GM19351 (cell line): ENCODE data around the gene TULP3.

ENCODE experiments used
- ATAC-seq: cut with Tn5 transposase; IDR thresholded peaks from one replicate; pipeline ENCODE4 v1.9.1; 2021; ENCODE audit warnings: mild to moderate bottlenecking, moderate library complexity; ENCODE audit not compliant: unreplicated experiment

TULP3 gene

DNA sequence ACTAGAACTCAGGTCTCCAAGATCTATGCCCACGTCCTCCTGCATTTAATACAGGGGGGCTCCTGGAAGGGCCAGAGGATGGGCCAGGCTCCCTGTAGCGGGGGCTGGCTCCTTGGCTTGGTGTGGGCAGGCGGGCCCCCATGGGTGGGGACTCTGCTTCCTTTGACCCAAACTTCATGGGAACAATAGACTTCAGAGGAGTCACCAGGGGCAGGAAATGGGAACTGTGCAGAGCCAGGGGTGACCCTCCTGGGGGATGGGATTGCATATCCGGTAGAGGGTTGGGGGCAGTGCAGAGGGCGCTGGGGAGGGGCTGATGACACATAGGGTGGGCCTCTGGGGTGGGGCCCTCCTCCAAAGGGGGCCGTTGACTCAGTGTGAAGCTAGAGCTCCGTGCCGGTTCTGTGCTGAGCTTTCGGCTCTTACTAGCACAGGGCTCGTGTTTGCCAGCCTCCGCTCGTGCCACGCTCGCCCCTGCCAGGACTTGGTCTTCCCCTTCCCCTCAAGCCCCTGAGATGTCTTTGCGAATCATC is 73.1 kb downstream of the TULP3 start:
- no peak for ATAC-seq

DNA sequence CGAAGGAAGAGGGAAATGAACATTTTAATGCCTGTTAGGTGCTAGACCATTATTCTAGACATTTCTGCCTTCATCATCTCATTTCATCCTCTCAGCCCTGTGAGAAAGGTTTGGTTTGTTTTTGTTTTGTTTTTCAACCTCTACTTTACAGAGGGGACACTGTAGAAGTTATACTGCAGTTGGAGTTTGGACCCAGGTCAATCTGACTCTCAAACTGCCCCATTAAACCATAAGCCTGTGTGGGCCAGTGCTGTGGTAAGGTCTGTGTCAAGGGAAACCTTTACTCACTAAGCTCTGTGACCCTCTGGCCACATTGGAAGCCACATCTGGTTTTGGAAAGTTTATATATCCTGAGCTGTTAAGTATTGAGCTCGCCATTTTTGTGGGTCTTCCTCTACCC is 77.0 kb downstream of the TULP3 start:
- no peak for ATAC-seq

DNA sequence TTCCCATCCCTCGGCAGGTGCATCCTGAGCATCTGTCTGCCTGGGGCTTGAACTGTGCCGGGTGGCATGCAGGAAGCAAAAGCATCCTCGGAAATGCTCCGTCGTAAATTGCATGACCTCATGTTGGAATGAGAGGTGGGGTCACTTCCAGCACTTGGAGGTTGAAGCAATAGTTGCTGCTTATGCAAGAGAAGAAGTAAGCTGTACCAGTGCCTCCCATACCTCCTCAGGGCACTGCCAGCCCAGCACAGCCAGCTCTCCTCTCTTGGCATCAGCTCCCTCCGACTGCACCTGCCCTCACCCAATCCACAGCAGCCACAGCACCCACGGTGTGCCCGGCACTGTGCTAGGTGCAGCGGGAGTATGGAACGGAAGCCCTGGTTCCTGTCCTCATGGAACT is 80.1 kb downstream of the TULP3 start:
- ATAC-seq = no peak

DNA sequence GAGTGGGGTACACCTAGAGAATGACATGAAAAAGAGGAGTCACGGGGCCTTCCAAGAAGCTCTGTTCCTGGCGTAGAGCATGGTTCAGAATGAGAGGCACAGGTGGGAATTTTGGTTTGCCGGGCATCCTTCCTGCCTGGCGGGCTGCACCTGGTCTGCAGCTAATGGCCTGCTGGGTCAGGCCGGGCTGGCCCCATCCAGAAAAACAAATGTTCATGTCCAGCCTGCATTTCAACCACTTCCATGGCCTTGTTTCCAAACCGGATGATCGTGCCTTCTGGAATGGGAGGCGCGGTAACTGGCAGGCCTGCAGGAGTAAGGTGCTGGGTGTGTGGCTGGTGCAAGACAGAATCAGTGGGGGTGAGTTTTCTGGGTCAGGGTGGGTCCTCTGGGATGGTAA is 82.9 kb downstream of the TULP3 start:
- no peak for ATAC-seq

DNA sequence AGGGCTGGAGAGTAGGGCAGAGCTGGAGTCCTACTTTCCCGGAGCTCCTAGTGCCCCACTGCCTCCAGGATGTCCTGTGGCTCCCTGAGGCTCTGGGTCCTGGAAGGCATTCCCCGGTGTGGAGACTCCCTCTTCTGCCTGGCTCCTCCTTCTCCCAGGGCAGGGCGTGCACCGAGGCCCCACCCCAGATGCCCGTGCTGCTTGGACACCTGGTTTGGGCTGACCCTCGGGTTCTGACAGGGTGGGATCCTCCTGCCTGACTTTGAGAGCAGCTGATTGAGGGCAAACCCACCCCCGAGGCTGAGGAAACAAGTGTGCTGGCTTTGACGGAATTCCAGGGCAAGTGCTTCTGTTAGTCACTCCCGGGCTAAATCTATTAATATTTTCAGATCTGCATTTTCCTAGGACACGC is 83.9 kb downstream of the TULP3 start:
- no peak for ATAC-seq

DNA sequence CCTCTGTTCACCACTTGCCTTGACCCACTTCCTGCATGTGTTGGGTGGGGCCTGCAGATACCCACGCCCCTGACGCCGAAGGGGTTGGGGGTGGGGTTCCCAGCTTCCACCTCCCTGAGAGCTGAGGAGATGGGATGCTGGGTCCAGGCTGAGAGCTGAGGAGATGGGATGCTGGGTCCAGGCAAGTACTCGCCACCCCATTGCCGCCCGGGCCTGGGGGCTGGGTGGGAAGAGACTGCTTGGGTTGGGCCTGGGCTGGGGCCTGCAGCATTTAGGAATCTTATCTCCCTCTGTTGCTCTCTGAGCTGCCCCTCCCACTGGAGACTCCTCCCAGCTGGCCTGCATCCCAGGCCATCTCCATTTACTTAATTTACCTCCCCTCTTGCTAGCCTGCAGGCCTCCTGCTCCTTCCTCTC is 85.9 kb downstream of the TULP3 start:
- no peak for ATAC-seq

DNA sequence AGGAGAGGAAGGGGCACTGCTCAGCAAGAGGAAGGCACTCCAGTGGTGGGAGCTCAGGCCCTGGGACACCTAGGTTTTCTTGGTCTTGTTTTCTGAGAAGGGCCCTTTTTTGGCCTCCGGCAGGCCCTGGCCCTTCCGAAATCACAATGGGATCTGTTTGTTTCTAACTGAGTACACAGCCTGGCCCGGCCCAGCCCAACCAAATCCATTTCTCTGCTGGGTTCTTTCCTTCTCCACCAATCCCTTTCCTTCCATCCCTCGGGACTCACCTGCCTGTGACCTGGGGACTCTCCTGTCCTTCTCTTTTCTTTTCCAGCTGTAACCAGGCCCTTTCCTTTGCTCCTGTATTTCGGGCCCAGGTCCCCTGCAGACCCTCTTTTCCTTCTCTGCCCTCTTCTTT is 87.1 kb downstream of the TULP3 start:
- ATAC-seq = no peak

DNA sequence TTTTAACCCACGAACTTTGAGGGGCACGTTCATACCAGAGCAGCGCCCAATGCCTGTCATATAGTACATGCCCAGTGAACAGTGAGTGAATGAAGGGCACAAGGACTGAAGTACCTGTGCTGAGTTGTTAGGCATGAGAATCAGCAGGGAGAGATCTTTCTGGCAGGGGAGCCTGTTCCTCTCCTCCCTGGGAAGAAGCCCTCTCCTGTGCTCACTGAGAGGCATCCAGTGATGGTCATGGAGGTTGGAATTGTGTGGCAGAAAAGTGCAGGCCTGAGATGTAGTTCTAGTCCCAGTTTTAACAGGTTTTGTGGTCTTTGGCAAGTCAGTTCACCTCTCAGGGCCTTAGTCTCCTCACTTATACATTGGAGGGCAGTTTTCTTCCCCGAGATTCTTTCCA is 89.1 kb downstream of the TULP3 start:
- ATAC-seq = no peak

DNA sequence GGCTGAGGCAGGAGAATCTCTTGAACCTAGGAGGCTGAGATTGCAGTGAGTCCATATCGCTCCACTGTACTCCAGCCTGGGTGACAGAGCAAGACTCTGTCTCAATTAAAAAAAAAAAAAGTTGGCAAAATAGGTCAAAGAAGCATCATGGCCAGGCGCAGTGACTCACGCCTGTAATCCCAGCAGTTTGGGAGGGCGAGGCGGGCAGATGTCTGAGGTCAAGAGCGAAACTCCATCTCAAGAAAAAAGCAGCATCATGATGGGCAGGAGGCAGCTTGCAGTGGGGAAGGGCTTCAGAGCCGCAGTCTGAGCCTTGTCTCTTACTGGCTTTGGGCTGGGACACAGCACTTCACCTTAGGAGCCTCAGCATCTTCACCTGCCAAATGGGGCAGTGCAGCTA is 89.9 kb downstream of the TULP3 start:
- no peak for ATAC-seq

DNA sequence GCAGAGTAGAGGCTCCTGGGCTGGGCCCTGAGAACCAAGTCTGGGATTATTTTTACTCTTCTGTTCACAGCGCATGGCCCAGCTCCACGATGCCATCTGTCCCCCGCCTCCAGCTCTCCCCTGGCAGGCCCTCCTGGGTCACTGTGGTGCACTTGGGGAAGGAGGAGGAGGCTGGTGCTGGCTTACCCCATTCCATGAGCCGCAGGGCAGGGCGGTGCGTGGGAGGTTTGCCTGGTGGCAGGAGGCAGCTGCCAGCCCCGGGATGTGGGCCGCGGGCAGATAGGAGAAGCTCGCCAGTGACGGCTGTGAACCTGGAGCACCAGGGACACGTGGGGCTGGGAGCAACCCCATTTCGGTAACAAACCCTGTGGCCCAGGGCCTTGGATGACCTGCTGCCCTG is 91.7 kb downstream of the TULP3 start:
- ATAC-seq = no peak

DNA sequence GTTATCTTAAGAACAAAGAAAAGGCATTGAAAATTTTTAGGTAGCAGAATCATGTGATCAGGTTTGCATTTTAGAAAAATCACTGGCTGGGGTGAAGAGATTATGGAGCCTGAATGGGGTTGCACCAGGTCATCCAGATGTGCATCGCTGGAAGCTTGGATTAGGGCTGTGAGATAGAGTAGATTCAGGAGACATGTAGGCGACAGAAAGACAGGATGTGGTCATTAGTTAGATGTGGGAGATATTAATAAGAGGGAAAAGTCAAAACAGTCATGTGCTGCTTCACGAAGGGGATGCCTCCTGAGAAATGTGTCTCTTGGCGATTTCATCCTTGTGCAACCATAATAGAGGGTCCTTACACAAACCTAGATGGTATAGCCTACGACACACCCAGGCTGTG is 93.6 kb downstream of the TULP3 start:
- ATAC-seq = no peak

DNA sequence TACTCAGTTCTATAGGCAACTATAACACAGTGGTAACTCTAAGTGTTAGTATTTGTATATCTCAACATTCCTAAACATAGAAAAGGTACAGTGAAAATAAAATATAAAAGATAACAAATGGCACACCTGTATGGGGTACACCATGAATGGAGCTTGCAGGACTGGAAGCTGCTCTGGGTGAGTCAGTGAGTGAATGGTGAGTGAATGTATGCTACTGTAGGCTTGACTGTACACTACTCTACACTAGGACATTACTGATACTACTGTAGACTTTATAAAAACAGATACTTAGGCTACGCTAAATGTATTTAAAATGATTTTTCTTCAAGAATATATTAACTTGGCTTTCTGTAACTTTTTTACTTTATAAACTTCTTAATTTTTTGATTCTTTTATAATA is 94.0 kb downstream of the TULP3 start:
- no peak for ATAC-seq

DNA sequence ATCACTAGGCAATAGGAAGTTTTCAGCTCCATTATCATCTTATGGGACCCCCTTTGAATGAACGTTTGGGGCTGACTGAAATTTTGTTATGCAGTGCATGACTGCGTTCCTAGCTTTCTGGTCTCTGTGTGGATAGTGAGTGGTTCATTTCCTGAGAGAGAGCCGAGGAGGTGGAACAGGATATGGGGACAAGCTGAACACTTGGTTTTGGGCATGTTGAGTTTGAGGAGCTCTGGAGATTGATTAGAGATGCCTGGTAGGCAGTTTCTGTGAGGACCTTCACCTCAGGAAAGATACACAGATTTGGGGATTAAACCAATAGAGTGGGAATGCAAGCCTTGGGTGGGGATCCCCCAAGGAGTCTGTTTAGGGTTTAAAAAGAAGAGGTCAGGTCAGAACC is 96.2 kb downstream of the TULP3 start:
- ATAC-seq = no peak

DNA sequence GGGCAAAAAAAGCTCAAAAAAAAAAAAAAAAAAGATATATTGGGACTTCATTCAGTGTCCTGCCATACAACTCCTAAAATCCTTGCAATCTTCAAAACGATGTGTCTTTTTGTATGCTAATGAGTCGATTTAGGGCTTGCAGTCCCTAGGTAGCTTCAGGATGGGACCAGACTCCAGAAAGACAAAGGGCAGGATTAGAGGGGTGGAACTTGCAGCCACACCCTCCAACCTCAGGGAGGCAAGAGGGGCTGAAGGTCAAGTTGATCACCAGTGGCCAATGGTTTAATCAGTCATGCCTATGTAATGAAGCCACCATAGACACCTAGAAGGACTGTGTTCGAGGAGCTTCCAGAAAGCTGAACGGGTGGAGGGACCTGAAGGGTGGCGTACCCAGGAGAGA is 97.8 kb downstream of the TULP3 start:
- no peak for ATAC-seq
